ENCODE measurements around the gene LRGUK.
"Not testable (repeated sequence)": the region's sequence is repeated elsewhere in the genome, so short reads cannot be mapped to it uniquely, and the experiment has no call there.

Gene LRGUK

GRCh38 chr7:134126966-134127848 is at the start of gene LRGUK:
LRGUK (plus strand) TSS chr7:134127340; CDS start chr7:134127368, 28 bp downstream.
- DNase-seq = peak; percentile 68

- DNase-seq = not testable (repeated sequence)
Observed at GRCh38 chr7:134077560-134077959, 49.6 kb upstream of the LRGUK start.

- DNase-seq = no peak
Observed at GRCh38 chr7:134078991-134079390, 48.1 kb upstream of the LRGUK start.

- no peak for DNase-seq
Observed at GRCh38 chr7:134081695-134082094, 45.4 kb upstream of the LRGUK start.

GRCh38 chr7:134083766-134084487 is 43.2 kb upstream of the LRGUK start:
- no peak for DNase-seq

GRCh38 chr7:134084488-134085144 is 42.5 kb upstream of the LRGUK start:
- DNase-seq = no peak

- no peak for DNase-seq
Observed at GRCh38 chr7:134085311-134085710, 41.8 kb upstream of the LRGUK start.

GRCh38 chr7:134086998-134087735 is 40.0 kb upstream of the LRGUK start:
- no peak for DNase-seq

GRCh38 chr7:134088199-134088598 is 38.9 kb upstream of the LRGUK start:
- DNase-seq = no peak

- DNase-seq = no peak
Observed at GRCh38 chr7:134089446-134089845, 37.7 kb upstream of the LRGUK start.

GRCh38 chr7:134098072-134098471 is 29.1 kb upstream of the LRGUK start:
- DNase-seq = no peak

GRCh38 chr7:134101716-134102115 is 25.4 kb upstream of the LRGUK start:
- DNase-seq = no peak

- DNase-seq = no peak
Observed at GRCh38 chr7:134104166-134104565, 23.0 kb upstream of the LRGUK start.

GRCh38 chr7:134105841-134106240 is 21.3 kb upstream of the LRGUK start:
- no peak for DNase-seq

GRCh38 chr7:134108802-134109201 is 18.3 kb upstream of the LRGUK start:
- no peak for DNase-seq

GRCh38 chr7:134113655-134114054 is 13.5 kb upstream of the LRGUK start:
- no peak for DNase-seq

- no peak for DNase-seq
Observed at GRCh38 chr7:134114992-134115391, 12.1 kb upstream of the LRGUK start.

GRCh38 chr7:134120405-134120804 is 6.7 kb upstream of the LRGUK start:
- no peak for DNase-seq

GRCh38 chr7:134121632-134122139 is 5.5 kb upstream of the LRGUK start:
- DNase-seq = no peak

GRCh38 chr7:134122980-134123379 is 4.2 kb upstream of the LRGUK start:
- DNase-seq = no peak

- no peak for DNase-seq
Observed at GRCh38 chr7:134126146-134126545, 994 bp upstream of the LRGUK start.

GRCh38 chr7:134126596-134126965 is 559 bp upstream of the LRGUK start:
- no peak for DNase-seq

GRCh38 chr7:134128829-134129228 is 1.7 kb downstream of the LRGUK start:
- no peak for DNase-seq

Data from NCI-H1436 (cell line).